Neural cell (in vitro differentiated cells): Measurements from ENCODE around the gene TMSB4X. TPM values are rescaled to one million over a fixed set of nuclear protein-coding genes. Genes with fewer than 3 reads are reported as not detected.
"Not testable (repeated sequence)": the region's sequence is repeated elsewhere in the genome, so short reads cannot be mapped to it uniquely, and the experiment has no call there.

Experiments used
- H2AFZ ChIP-seq: fragments of 200-600, 300-800 bp; sonication (generic), shearing (Covaris generic); 2 replicates; pipeline ENCODE4 v1.6.0; 2014; ENCODE audit warnings: low read depth, mild to moderate bottlenecking, antibody characterized with exemption, low read length, moderate library complexity
- H3F3A ChIP-seq: fragments of 200-600 bp; shearing (Covaris generic); 2 replicates; pipeline ENCODE4 v1.6.1; 2016; ENCODE audit warnings: mild to moderate bottlenecking, moderate library complexity, mixed read lengths, antibody characterized with exemption, low read length; ENCODE audit not compliant: insufficient read depth, poor library complexity, severe bottlenecking
- H3K27ac ChIP-seq: fragments of 200-600, 300-800 bp; sonication (generic), shearing (Covaris generic); 2 replicates; pipeline ENCODE4 v1.5.1; 2014; ENCODE audit warnings: mild to moderate bottlenecking, low read length, moderate library complexity
- H3K27me3 ChIP-seq: fragments of 300-800, 200-600 bp; sonication (generic), shearing (Covaris generic); 2 replicates; pipeline ENCODE4 v1.6.0; 2014; ENCODE audit warnings: mild to moderate bottlenecking, low read depth, low read length, moderate library complexity; ENCODE audit not compliant: insufficient read depth
- H3K36me3 ChIP-seq: fragments of 300-800, 200-600 bp; sonication (generic), shearing (Covaris generic); 2 replicates; pipeline ENCODE4 v1.5.1; 2014; ENCODE audit warnings: mild to moderate bottlenecking, antibody characterized with exemption, low read length, moderate library complexity; ENCODE audit not compliant: insufficient read depth
- H3K4me2 ChIP-seq: fragments of 300-800, 200-600 bp; sonication (generic), shearing (Covaris generic); 2 replicates; pipeline ENCODE4 v1.6.0; 2014; ENCODE audit warnings: mild to moderate bottlenecking, low read length
- H3K4me3 ChIP-seq: fragments of 300-800, 200-600 bp; sonication (generic), shearing (Covaris generic); 2 replicates; pipeline ENCODE4 v1.5.1; 2014; ENCODE audit warnings: mild to moderate bottlenecking, low read length, moderate library complexity
- H3K79me2 ChIP-seq: fragments of 200-600 bp; shearing (Covaris generic); replicated peaks from 2 replicates; pipeline ENCODE4 v1.6.0; 2014; ENCODE audit warnings: mild to moderate bottlenecking, low read length, moderate library complexity; ENCODE audit not compliant: insufficient read depth
- H3K9ac ChIP-seq: fragments of 300-800, 200-600 bp; sonication (generic), shearing (Covaris generic); 2 replicates; pipeline ENCODE4 v1.6.1; 2016; ENCODE audit warnings: mild to moderate bottlenecking, low read length, mixed read lengths
- H3K9me2 ChIP-seq: fragments of 200-600 bp; shearing (Covaris generic); 2 replicates; pipeline ENCODE4 v1.6.1; 2016; ENCODE audit warnings: mild to moderate bottlenecking, low read length, mixed read lengths; ENCODE audit not compliant: insufficient read depth
- H3K9me3 ChIP-seq: fragments of 200-600, 300-800 bp; sonication (generic), shearing (Covaris generic); 2 replicates; pipeline ENCODE4 v1.6.1; 2016; ENCODE audit warnings: mild to moderate bottlenecking, mixed run types, low read length, moderate library complexity, mixed read lengths
- H4K20me1 ChIP-seq: fragments of 200-600 bp; shearing (Covaris generic); 2 replicates; pipeline ENCODE4 v1.6.1; 2016; ENCODE audit warnings: mild to moderate bottlenecking, mixed run types; ENCODE audit not compliant: insufficient read depth
- EP300 ChIP-seq: fragments of 450-650 bp; conservative IDR thresholded peaks from 2 replicates; pipeline ENCODE4 v1.6.1; 2014; ENCODE audit warnings: antibody characterized with exemption, mild to moderate bottlenecking, moderate library complexity; ENCODE audit not compliant: poor library complexity, severe bottlenecking
- EZH2 ChIP-seq: fragments of 200-600, 300-800 bp; shearing (Covaris generic), sonication (generic); IDR thresholded peaks from 2 replicates; pipeline ENCODE4 v1.6.1; 2014; ENCODE audit warnings: antibody characterized with exemption, low read length, borderline replicate concordance, mild to moderate bottlenecking; ENCODE audit not compliant: insufficient read depth, poor library complexity, severe bottlenecking
- MXI1 ChIP-seq: fragments of 450-650 bp; conservative IDR thresholded peaks from 2 replicates; pipeline ENCODE4 v1.6.1; 2014; ENCODE audit warnings: antibody characterized with exemption, mild to moderate bottlenecking; ENCODE audit not compliant: poor library complexity, severe bottlenecking
- POLR2AphosphoS5 ChIP-seq: IDR thresholded peaks from 2 replicates; pipeline ENCODE4 v1.6.1; 2012
- RAD21 ChIP-seq: fragments of 450-650 bp; conservative IDR thresholded peaks from 2 replicates; pipeline ENCODE4 v1.6.1; 2014; ENCODE audit warnings: antibody characterized with exemption, mild to moderate bottlenecking, moderate library complexity
- REST ChIP-seq: IDR thresholded peaks from 2 replicates; pipeline ENCODE4 v1.6.1; 2012; ENCODE audit warnings: borderline replicate concordance
- SMC3 ChIP-seq: fragments of 450-650 bp; conservative IDR thresholded peaks from 2 replicates; pipeline ENCODE4 v1.6.1; 2014; ENCODE audit warnings: antibody characterized with exemption, mild to moderate bottlenecking, moderate library complexity; ENCODE audit not compliant: poor library complexity
- TAF1 ChIP-seq: IDR thresholded peaks from 2 replicates; pipeline ENCODE4 v1.6.1; 2012; ENCODE audit warnings: low read depth
- polyA plus RNA-seq: library from polyadenylated mRNA; depleted of rRNA; stranded (reverse); fragments of >200 nt; gene quantifications from 2 replicates; pipeline ENCODE4 v1.2.3, GENCODE V29; 2014
- TF ChIP-seq, protein P1 (sequence below): fragments of 450-650 bp; IDR thresholded peaks from 2 replicates; pipeline ENCODE4 v1.5.1; 2014; ENCODE audit warnings: antibody characterized with exemption, mild to moderate bottlenecking, moderate library complexity; ENCODE audit not compliant: poor library complexity, severe bottlenecking

The TMSB4X gene
- polyA plus RNA-seq, 1 donor from 2014 or later: 11,381 TPM

DNA sequence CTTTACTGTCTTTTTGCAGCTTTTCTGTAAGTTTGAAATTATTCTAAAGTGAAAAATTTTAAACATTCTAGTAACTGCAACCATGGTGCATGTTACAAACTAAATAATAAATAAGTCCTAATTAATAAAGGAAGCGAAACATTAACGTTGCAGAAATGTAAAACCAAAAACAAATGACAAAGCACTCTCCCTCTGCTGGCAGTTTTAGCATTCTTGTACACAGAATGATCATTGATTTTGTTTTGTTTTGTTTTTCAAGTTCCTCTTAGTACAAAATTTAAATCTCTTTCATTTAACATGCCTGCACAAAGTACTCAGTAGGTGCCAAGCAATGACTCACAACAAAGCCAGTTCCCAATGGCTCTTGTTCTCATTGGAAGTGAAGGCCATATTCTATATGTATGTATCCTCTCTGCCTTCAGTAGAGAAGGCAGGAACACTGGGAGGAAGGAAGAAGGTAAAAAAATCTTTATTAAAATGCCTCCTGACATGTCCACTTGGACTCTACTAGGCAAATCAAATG lies 13.7 kb upstream of the TMSB4X start:
- no peak for TF ChIP-seq MXI1
- no peak for TF ChIP-seq EP300
- no peak for TF ChIP-seq POLR2AphosphoS5
- TF ChIP-seq, protein P1, sequence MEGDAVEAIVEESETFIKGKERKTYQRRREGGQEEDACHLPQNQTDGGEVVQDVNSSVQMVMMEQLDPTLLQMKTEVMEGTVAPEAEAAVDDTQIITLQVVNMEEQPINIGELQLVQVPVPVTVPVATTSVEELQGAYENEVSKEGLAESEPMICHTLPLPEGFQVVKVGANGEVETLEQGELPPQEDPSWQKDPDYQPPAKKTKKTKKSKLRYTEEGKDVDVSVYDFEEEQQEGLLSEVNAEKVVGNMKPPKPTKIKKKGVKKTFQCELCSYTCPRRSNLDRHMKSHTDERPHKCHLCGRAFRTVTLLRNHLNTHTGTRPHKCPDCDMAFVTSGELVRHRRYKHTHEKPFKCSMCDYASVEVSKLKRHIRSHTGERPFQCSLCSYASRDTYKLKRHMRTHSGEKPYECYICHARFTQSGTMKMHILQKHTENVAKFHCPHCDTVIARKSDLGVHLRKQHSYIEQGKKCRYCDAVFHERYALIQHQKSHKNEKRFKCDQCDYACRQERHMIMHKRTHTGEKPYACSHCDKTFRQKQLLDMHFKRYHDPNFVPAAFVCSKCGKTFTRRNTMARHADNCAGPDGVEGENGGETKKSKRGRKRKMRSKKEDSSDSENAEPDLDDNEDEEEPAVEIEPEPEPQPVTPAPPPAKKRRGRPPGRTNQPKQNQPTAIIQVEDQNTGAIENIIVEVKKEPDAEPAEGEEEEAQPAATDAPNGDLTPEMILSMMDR: no peak
- no peak for TF ChIP-seq RAD21
- TF ChIP-seq REST: no peak
- TF ChIP-seq TAF1: no peak
- no peak for TF ChIP-seq EZH2
- no peak for TF ChIP-seq SMC3
- no peak overlapping the region for H3K4me3 ChIP-seq
- H3K9ac ChIP-seq: no peak overlapping the region
- no peaks in the 10 kb centered on the region for H3K9me3 ChIP-seq
- H3K36me3 ChIP-seq: no peaks in the 10 kb centered on the region
- no peak overlapping the region for H3K4me2 ChIP-seq
- H3K27ac ChIP-seq: no peak overlapping the region
- no peaks in the 10 kb centered on the region for H3K9me2 ChIP-seq
- no peaks in the 10 kb centered on the region for H3K27me3 ChIP-seq
- H4K20me1 ChIP-seq: no peaks in the 10 kb centered on the region
- no peak overlapping the region for H2AFZ ChIP-seq
- no peaks in the 10 kb centered on the region for H3F3A ChIP-seq
- no peaks in the 10 kb centered on the region for H3K79me2 ChIP-seq

DNA sequence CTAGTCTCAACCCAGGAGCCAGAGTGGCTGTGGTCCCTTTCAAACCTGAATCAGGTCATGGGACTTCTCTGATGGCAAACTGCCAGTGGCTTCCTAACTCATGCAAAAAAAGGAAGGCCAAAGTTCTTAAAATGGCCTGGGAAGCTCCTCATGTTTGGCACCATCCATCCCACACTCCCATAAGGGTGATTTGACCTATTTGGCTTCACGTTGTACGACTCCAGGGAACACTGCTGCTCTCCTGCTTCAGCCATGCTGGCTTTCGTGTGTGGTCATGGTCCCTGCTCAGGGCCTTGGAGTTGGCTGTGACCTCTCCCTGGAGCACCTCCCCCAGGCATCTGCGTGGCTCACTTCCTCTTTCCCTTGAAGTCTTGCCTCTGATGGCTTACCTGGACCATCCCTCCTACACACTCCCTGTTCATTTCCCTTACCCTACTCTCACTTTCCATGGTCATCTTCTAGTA lies 12.8 kb upstream of the TMSB4X start:
- H3K4me2 ChIP-seq: no peak overlapping the region
- no peak overlapping the region for H3K9ac ChIP-seq
- no peaks in the 10 kb centered on the region for H3K36me3 ChIP-seq
- H3K27ac ChIP-seq: no peak overlapping the region
- TF ChIP-seq EZH2: no peak
- TF ChIP-seq, protein P1: no peak
- TF ChIP-seq EP300: no peak
- no peak for TF ChIP-seq SMC3
- TF ChIP-seq TAF1: no peak
- TF ChIP-seq RAD21: no peak
- TF ChIP-seq REST: no peak
- no peak for TF ChIP-seq MXI1
- TF ChIP-seq POLR2AphosphoS5: no peak
- no peaks in the 10 kb centered on the region for H3K79me2 ChIP-seq
- no peak overlapping the region for H3K4me3 ChIP-seq
- H3F3A ChIP-seq: no peaks in the 10 kb centered on the region
- H3K9me3 ChIP-seq: no peaks in the 10 kb centered on the region
- H3K9me2 ChIP-seq: no peaks in the 10 kb centered on the region
- no peak overlapping the region for H2AFZ ChIP-seq
- H3K27me3 ChIP-seq: no peaks in the 10 kb centered on the region
- H4K20me1 ChIP-seq: no peaks in the 10 kb centered on the region

DNA sequence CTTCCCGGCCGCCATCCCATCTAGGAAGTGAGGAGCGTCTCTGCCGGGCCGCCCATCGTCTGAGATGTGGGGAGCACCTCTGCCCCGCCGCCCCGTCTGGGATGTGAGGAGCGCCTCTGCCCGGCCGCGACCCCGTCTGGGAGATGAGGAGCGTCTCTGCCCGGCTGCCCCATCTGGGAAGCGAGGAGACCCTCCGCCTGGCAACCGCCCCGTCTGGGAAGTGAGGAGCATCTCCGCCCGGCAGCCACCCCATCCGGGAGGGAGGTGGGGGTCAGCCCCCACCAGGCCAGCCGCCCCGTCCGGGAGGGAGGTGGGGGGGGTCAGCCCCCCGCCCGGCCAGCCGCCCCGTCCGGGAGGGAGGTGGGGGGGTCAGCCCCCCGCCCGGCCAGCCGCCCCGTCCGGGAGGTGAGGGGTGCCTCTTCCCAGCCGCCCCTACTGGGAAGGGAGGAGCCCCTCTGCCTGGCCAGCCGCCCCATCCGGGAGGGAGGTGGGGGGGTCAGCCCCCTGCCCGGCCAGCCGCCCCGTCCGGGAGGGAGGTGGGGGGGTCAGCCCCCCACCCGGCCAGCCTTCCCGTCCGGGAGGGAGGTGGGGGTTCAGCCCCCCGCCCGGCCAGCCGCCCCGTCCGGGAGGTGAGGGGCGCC lies 11.6 kb upstream of the TMSB4X start:
- not testable (repeated sequence) for H3K27me3 ChIP-seq, H3F3A ChIP-seq, H3K9ac ChIP-seq, H3K4me2 ChIP-seq, H3K79me2 ChIP-seq, H2AFZ ChIP-seq, H3K4me3 ChIP-seq, H3K27ac ChIP-seq, H4K20me1 ChIP-seq, H3K9me2 ChIP-seq, H3K9me3 ChIP-seq, H3K36me3 ChIP-seq
